ENCODE measurements around the gene A4GNT.

GRCh38 chr3:138124188-138124587 is 8.0 kb downstream of the A4GNT start:
- TF ChIP-seq POLR2A (IDR thresholded peaks at IDR 0.05) = no peak
- no peak for TF ChIP-seq CTCF (IDR thresholded peaks at IDR 0.05)
